Hepatocyte (in vitro differentiated cells): ENCODE measurements around the gene SLC43A1. TPM values are rescaled to one million over a fixed set of nuclear protein-coding genes. Genes with fewer than 3 reads are reported as not detected.

ENCODE experiments used
- DNase-seq: peaks from one replicate; pipeline ENCODE4 v3.0.0-alpha.2; 2016; ENCODE audit warnings: low spot score
- H2AFZ ChIP-seq: fragments of 200-600 bp; sonication (generic); 2 replicates; pipeline ENCODE4 v1.6.0; 2016; ENCODE audit warnings: antibody characterized with exemption, mild to moderate bottlenecking
- H3K27ac ChIP-seq: fragments of 200-600 bp; sonication (generic); 2 replicates; pipeline ENCODE4 v1.5.1; 2016; ENCODE audit warnings: mild to moderate bottlenecking
- H3K27me3 ChIP-seq: fragments of 200-600 bp; sonication (generic); 2 replicates; pipeline ENCODE4 v1.6.1; 2016
- H3K36me3 ChIP-seq: fragments of 200-600 bp; sonication (generic); replicated peaks from 2 replicates; pipeline ENCODE4 v1.5.1; 2016; ENCODE audit warnings: low read depth; ENCODE audit not compliant: insufficient read depth
- H3K4me1 ChIP-seq: fragments of 200-600 bp; sonication (generic); 2 replicates; pipeline ENCODE4 v1.5.1; 2016; ENCODE audit warnings: mild to moderate bottlenecking, moderate library complexity; ENCODE audit not compliant: insufficient read depth
- H3K4me2 ChIP-seq: fragments of 200-600 bp; sonication (generic); 2 replicates; pipeline ENCODE4 v1.6.0; 2016
- H3K4me3 ChIP-seq: fragments of 200-600 bp; sonication (generic); 2 replicates; pipeline ENCODE4 v1.5.1; 2016; ENCODE audit warnings: mild to moderate bottlenecking
- H3K79me2 ChIP-seq: fragments of 200-600 bp; sonication (generic); 2 replicates; pipeline ENCODE4 v1.6.0; 2017; ENCODE audit warnings: mild to moderate bottlenecking
- H3K9me2 ChIP-seq: fragments of 200-600 bp; sonication (generic); replicated peaks from 2 replicates; pipeline ENCODE4 v1.6.0; 2017; ENCODE audit warnings: mild to moderate bottlenecking; ENCODE audit not compliant: insufficient read depth
- H3K9me3 ChIP-seq: fragments of 200-600 bp; sonication (generic); 2 replicates; pipeline ENCODE4 v1.5.1; 2016; ENCODE audit warnings: low read depth, mild to moderate bottlenecking
- H4K20me1 ChIP-seq: fragments of 200-600 bp; sonication (generic); 2 replicates; pipeline ENCODE4 v1.6.0; 2016; ENCODE audit warnings: mild to moderate bottlenecking; ENCODE audit not compliant: insufficient read depth, poor library complexity, severe bottlenecking
- EZH2 ChIP-seq: fragments of 200-600 bp; sonication (generic); IDR thresholded peaks from 2 replicates; pipeline ENCODE4 v1.6.1; 2016; ENCODE audit warnings: antibody characterized with exemption, mild to moderate bottlenecking, borderline replicate concordance
- EZH2phosphoT487 ChIP-seq: fragments of 200-600 bp; sonication (generic); IDR thresholded peaks from one replicate; pipeline ENCODE4 v1.6.1; 2018; ENCODE audit warnings: antibody characterized with exemption, mild to moderate bottlenecking, low read depth, moderate library complexity; ENCODE audit not compliant: unreplicated experiment, severe bottlenecking
- whole genome bisulfite sequencing: methylation state at CpG from one replicate; pipeline ENCODE4 v1.1.6; 2016; ENCODE audit warnings: low lambda C conversion rate; ENCODE audit errors: missing lambda C conversion rate; 5-methylcytosine and 5-hydroxymethylcytosine counted together
- polyA plus RNA-seq: library from polyadenylated mRNA; unstranded; fragments of >200 nt; fragmentation: Nextera tagmentation; extraction: Ambion mirVana; gene quantifications from 2 replicates; pipeline ENCODE4 v1.2.1, GENCODE V29; 2016
- total RNA-seq: library from RNA; depleted of rRNA; stranded (reverse); fragments of >200 nt; gene quantifications from 2 replicates; pipeline ENCODE4 v1.2.3, GENCODE V29; 2014
- TF ChIP-seq, protein P1 (sequence below): fragments of 200-600 bp; sonication (generic); IDR thresholded peaks from 2 replicates; pipeline ENCODE4 v1.5.1; 2016; ENCODE audit warnings: antibody characterized with exemption, mild to moderate bottlenecking; ENCODE audit not compliant: poor library complexity

The SLC43A1 gene
- total and polyA plus RNA-seq, 2 experiments from 2014 or later: 39.5 to 40.4 TPM

DNA sequence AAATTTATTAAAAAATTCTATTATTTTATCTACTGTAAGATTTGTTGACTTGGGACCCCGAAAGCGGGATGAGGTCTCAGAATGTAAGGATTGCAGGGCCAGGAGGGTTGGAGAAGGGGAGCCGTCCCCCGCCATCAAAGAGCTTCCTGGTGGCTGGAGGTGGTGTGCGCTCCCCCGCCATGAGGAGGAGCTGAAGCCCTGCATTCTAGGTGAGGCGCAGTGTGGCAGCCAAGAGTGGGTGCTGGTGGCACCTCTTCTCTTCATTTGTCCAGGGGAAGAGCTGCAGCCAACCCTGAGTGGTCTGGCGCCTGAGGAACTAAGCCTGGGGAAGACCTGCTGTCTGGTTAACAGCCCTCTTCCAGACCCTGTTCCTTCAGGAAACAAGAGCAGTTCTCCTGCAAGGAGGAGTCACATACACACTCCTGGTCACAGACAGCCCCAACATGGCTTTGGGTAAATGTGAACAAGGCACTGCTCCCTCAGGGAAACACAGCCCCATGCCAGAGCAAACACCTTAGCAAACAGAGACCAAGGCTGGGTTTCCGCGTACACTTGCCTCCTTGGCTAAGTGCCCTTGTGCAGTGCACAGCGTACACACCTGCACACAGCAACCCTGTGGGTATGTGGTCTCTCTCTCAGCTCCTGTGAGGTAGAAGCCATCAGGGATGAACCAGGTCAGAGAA, 37.9 kb downstream of the SLC43A1 start:
- Histone ChIP-seq H3K4me1 (peaks cover 14% of the 10 kb centered on the region), H3K9me3 (no peaks in the 10 kb centered on the region), H2AFZ (no peak overlapping the region), H3K9me2 (no peaks in the 10 kb centered on the region), H3K79me2 (no peaks in the 10 kb centered on the region), H3K27ac (no peak overlapping the region), H3K36me3 (no peaks in the 10 kb centered on the region), H3K4me3 (no peak overlapping the region), H4K20me1 (no peaks in the 10 kb centered on the region), H3K4me2 (no peak overlapping the region), H3K27me3 (peaks cover 74% of the 10 kb centered on the region)
- no peak for DNase-seq
- whole genome bisulfite sequencing: 75% methylated on average over 11 of the region's 11 CpGs
- TF ChIP-seq EZH2phosphoT487: no peak
- TF ChIP-seq, protein P1, sequence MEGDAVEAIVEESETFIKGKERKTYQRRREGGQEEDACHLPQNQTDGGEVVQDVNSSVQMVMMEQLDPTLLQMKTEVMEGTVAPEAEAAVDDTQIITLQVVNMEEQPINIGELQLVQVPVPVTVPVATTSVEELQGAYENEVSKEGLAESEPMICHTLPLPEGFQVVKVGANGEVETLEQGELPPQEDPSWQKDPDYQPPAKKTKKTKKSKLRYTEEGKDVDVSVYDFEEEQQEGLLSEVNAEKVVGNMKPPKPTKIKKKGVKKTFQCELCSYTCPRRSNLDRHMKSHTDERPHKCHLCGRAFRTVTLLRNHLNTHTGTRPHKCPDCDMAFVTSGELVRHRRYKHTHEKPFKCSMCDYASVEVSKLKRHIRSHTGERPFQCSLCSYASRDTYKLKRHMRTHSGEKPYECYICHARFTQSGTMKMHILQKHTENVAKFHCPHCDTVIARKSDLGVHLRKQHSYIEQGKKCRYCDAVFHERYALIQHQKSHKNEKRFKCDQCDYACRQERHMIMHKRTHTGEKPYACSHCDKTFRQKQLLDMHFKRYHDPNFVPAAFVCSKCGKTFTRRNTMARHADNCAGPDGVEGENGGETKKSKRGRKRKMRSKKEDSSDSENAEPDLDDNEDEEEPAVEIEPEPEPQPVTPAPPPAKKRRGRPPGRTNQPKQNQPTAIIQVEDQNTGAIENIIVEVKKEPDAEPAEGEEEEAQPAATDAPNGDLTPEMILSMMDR: no peak
- no peak for TF ChIP-seq EZH2

DNA sequence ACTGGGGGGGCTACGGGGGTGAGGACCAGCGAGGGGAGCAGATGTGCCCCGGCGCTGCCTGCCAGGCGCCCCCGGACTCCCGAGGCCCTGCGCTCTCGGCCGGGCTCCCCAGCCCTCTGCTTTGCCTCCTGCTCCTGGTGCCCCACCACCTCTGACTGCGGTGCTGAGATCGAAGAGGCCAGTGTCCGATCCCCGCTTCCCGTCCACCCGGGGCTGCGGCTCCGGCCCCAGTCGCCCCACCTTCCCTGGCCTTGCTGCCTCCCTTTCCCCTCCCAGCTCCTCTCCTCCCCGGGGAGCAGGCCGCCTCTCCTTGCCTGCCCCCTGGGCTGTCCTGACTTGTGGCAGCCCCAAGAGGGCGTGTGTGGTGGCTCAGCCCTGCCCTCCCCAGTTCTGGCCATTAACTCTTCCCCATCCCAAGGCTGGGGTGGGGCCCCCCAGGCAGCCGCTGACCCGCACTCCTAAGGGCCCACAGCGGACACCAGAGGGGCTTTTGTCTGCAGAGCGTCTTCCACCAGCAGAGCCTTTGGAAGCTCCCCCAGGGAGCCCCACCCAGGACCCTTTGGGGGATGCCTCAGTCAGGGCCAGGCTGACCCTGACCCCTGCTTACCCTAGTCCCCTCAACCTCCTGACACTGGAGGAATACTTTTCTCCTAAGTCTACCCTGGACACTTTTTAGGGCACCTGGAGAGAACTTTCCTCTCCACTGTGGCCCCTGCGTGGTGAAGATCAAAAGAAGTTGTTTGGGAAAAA, 38.6 kb downstream of the SLC43A1 start:
- H3K4me3 ChIP-seq: no peak overlapping the region
- peak; percentile 63 for TF ChIP-seq EZH2
- TF ChIP-seq EZH2phosphoT487: no peak
- TF ChIP-seq, protein P1: peak; percentile 23
- peaks cover 10% of the 10 kb centered on the region for H3K4me1 ChIP-seq
- no peaks in the 10 kb centered on the region for H3K36me3 ChIP-seq
- no peak overlapping the region for H3K27ac ChIP-seq
- no peaks in the 10 kb centered on the region for H3K79me2 ChIP-seq
- DNase-seq: peak; percentile 69
- no peaks in the 10 kb centered on the region for H3K9me3 ChIP-seq
- H4K20me1 ChIP-seq: no peaks in the 10 kb centered on the region
- peak overlapping the region; percentile 91 for H3K4me2 ChIP-seq
- peaks cover 69% of the 10 kb centered on the region for H3K27me3 ChIP-seq
- 9% methylated on average over 19 of the region's 27 CpGs for WGBS
- peak overlapping the region; percentile 63 for H2AFZ ChIP-seq
- H3K9me2 ChIP-seq: no peaks in the 10 kb centered on the region

DNA sequence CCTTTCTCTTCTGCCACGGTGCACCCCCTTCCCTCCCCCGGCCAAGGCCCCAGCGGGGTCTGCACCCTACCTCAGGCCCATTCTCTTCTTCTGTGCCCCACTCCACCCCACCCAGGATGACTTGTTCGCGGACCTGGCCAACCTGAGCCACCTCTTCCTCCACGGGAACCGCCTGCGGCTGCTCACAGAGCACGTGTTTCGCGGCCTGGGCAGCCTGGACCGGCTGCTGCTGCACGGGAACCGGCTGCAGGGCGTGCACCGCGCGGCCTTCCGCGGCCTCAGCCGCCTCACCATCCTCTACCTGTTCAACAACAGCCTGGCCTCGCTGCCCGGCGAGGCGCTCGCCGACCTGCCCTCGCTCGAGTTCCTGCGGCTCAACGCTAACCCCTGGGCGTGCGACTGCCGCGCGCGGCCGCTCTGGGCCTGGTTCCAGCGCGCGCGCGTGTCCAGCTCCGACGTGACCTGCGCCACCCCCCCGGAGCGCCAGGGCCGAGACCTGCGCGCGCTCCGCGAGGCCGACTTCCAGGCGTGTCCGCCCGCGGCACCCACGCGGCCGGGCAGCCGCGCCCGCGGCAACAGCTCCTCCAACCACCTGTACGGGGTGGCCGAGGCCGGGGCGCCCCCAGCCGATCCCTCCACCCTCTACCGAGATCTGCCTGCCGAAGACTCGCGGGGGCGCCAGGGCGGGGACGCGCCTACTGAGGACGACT, 39.3 kb downstream of the SLC43A1 start:
- TF ChIP-seq EZH2phosphoT487 (peak; percentile 46), EZH2 (peak; percentile 76)
- TF ChIP-seq, protein P1: no peak
- peak; percentile 60 for DNase-seq
- Histone ChIP-seq H4K20me1 (no peaks in the 10 kb centered on the region), H3K4me3 (no peak overlapping the region), H2AFZ (peak overlapping the region; percentile 63), H3K27ac (no peak overlapping the region), H3K36me3 (no peaks in the 10 kb centered on the region), H3K9me3 (no peaks in the 10 kb centered on the region), H3K79me2 (no peaks in the 10 kb centered on the region), H3K4me2 (peak overlapping the region; percentile 91), H3K9me2 (no peaks in the 10 kb centered on the region), H3K27me3 (peaks cover 64% of the 10 kb centered on the region), H3K4me1 (peaks cover 10% of the 10 kb centered on the region)
- WGBS: 3% methylated on average over 73 of the region's 80 CpGs
